DOHH2 (cell line): ENCODE data around the gene SMARCC2.
"Not testable (repeated sequence)": the region's sequence is repeated elsewhere in the genome, so short reads cannot be mapped to it uniquely, and the experiment has no call there.

Experiments used
- EZH2phosphoT487 ChIP-seq: fragments of 200-600 bp; sonication (generic); IDR thresholded peaks from 2 replicates; pipeline ENCODE4 v1.6.1; 2017; ENCODE audit warnings: borderline replicate concordance, mild to moderate bottlenecking, antibody characterized with exemption, low read length, moderate library complexity, mixed read lengths
- TF ChIP-seq, protein P1 (sequence below): fragments of 200-600 bp; sonication (generic); IDR thresholded peaks from one replicate; pipeline ENCODE4 v1.5.1; 2014; ENCODE audit warnings: antibody characterized with exemption, mild to moderate bottlenecking, low read depth, low read length; ENCODE audit not compliant: poor library complexity, severe bottlenecking

GRCh38 chr12:56156464-56157200 is 32.7 kb downstream of the SMARCC2 start:
- TF ChIP-seq, protein P1, sequence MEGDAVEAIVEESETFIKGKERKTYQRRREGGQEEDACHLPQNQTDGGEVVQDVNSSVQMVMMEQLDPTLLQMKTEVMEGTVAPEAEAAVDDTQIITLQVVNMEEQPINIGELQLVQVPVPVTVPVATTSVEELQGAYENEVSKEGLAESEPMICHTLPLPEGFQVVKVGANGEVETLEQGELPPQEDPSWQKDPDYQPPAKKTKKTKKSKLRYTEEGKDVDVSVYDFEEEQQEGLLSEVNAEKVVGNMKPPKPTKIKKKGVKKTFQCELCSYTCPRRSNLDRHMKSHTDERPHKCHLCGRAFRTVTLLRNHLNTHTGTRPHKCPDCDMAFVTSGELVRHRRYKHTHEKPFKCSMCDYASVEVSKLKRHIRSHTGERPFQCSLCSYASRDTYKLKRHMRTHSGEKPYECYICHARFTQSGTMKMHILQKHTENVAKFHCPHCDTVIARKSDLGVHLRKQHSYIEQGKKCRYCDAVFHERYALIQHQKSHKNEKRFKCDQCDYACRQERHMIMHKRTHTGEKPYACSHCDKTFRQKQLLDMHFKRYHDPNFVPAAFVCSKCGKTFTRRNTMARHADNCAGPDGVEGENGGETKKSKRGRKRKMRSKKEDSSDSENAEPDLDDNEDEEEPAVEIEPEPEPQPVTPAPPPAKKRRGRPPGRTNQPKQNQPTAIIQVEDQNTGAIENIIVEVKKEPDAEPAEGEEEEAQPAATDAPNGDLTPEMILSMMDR = not testable (repeated sequence)
- not testable (repeated sequence) for TF ChIP-seq EZH2phosphoT487
